Measurements from ENCODE around the gene FLNA.
"Not testable (repeated sequence)": the region's sequence is repeated elsewhere in the genome, so short reads cannot be mapped to it uniquely, and the experiment has no call there.

FLNA gene, protein sequence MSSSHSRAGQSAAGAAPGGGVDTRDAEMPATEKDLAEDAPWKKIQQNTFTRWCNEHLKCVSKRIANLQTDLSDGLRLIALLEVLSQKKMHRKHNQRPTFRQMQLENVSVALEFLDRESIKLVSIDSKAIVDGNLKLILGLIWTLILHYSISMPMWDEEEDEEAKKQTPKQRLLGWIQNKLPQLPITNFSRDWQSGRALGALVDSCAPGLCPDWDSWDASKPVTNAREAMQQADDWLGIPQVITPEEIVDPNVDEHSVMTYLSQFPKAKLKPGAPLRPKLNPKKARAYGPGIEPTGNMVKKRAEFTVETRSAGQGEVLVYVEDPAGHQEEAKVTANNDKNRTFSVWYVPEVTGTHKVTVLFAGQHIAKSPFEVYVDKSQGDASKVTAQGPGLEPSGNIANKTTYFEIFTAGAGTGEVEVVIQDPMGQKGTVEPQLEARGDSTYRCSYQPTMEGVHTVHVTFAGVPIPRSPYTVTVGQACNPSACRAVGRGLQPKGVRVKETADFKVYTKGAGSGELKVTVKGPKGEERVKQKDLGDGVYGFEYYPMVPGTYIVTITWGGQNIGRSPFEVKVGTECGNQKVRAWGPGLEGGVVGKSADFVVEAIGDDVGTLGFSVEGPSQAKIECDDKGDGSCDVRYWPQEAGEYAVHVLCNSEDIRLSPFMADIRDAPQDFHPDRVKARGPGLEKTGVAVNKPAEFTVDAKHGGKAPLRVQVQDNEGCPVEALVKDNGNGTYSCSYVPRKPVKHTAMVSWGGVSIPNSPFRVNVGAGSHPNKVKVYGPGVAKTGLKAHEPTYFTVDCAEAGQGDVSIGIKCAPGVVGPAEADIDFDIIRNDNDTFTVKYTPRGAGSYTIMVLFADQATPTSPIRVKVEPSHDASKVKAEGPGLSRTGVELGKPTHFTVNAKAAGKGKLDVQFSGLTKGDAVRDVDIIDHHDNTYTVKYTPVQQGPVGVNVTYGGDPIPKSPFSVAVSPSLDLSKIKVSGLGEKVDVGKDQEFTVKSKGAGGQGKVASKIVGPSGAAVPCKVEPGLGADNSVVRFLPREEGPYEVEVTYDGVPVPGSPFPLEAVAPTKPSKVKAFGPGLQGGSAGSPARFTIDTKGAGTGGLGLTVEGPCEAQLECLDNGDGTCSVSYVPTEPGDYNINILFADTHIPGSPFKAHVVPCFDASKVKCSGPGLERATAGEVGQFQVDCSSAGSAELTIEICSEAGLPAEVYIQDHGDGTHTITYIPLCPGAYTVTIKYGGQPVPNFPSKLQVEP (N-terminal part only)

GRCh38 chrX:154374313-154375155 is at the start of gene FLNA:
FLNA (minus strand) TSS chrX:154374634; CDS start chrX:154371245, 3,389 bp downstream.
- no peak for DNase-seq

DNA sequence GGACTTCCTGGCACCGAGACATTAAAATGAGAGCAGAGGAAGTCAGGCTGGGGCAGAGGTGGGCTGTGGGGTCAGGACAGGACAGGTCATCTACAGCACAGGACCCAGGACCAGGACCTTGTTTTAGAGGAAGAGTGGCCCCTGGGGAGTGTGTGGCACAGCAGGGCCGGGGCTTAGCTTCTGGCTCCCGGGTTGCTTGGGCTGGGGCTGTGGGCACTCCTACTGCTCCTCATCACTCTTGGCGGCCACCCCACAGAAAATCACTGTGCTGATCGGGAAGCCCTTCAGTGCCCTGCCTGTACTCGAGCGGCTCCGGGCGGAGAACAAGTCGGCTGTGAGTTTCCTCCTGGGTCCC is 45.9 kb upstream of the FLNA start:
- DNase-seq: no peak

- no peak for DNase-seq
These were observed 45.4 kb upstream of the FLNA start for GRCh38 chrX:154419688-154420401.

DNA sequence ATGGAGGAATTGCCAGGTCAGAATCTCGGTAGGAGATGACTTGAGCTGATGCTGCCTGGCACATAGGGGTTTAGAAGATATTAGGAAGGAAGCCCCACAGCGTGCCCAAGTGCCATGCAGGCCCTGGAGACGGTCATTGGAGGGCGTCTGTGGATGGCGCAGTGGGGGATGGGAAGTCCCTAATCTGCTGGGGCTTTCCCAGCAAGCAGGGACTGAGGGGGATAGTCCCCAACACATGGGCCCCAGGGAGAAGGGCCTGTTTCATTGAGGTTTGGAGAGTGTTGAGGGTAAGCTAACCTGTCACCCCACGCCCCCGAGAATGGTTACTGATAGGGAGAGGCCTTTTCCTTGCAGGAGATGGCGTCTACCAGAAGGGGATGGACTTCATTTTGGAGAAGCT is 44.8 kb upstream of the FLNA start:
- DNase-seq: no peak

DNA sequence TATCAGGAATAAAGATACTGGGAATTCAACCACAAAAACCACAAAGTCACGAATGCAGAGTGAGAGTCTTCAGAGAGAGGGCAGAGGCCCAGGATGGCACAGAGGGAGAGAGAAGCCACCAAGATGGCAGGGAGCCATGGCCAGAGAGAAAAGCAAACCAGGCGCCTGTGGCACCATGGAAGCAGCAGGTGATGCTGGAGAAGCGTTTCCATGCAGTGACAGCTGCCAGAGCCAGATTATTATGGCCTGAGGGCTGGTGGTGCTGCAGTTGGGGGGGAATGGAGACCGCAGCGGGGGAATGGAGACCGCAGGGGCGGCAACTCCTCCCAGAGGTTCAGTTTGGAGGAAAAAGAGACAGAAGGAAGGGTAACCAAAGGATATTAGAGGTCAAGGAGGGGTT is 42.7 kb upstream of the FLNA start:
- DNase-seq: no peak

DNA sequence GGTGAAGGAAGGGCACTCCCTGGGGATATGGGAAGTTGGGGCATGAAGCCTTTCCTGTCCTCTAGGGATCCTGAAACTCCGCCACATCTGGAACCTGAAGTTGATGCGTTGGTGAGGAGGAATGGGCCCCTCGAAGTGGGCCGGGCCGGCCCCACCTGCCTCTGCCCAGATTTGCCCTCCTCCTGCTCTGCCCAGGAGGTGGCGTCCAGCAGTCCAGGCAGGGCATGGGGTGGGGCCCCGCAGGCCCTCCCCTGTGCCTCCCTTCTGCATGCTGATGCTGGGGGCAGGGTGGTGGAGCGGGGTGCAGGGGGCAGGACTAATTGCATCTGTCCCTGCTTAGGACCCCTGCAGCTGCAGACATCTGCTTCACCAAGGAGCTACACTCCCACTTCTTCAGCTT is 38.7 kb upstream of the FLNA start:
- DNase-seq: no peak

- DNase-seq: no peak
These were observed 38.0 kb upstream of the FLNA start for GRCh38 chrX:154412468-154412867.

GRCh38 chrX:154411981-154412340 is 37.5 kb upstream of the FLNA start:
- DNase-seq: no peak

DNA sequence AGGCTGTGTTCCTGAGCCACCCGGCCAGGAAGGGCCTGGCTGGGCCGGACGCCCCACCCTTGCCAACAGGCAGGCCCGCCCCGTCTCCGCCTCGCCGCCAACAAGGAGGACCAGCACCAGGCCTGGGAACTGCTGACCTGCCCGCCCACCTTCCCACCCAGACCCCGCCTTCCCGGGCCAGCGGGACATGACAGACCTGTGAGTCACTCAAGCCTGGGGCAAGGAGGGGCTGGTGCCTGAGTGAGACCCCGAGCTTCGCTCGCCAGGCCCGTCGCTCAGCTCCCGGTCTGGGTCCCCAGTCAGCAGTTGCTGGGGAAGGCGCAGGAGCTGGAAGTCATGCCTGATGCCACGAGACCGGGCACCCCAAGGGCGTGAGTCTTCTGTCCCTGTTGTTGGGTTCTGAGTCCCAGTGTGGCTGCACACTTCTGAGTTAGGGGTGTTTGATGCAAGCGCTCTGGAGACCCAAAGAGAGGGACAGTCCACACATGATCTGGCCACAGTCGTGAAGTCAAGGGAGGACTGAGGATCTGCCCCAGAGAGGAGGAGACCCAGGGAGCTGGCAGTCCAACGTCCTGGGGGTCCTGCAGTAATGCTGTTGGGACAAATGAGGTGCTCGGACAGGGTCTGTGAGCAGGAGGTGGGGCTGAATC is 34.9 kb upstream of the FLNA start, which contains the start of gene DNASE1L1:
Gene DNASE1L1 (minus strand): TSS at position 33 of the 650 bp plus-strand sequence. CDS start 3,686 bp downstream, outside the sequence.
- DNase-seq: peak; percentile 57

- DNase-seq: no peak
These were observed 34.3 kb upstream of the FLNA start for GRCh38 chrX:154408659-154409221.

DNA sequence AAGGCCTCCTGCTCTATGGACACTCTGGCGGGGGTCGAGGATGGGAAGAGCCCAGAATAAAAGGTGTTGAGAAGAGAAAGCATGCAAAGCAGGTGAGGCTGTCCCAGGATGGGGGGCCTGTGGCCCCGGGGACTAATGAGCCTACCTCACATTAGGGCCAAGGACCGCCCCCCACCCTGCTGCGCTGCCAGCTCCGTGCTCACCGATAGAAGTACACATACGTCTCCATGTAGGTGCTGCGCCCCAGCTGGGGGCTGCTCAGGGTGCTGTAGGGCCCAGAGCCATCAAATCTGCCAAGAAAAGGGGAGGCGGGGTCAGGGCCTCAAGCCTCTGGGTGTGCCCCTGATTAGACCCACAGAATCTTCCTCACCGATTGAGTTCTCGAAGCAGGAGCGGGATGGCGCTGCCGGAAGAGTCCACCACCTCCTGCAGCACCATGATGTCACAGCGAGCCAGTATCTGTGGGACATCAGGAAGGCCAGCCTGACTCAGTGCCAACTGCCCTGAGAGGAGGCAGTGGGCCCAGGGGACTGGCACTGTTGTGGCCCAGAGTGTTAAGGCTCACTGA is 30.3 kb upstream of the FLNA start:
- DNase-seq: no peak

GRCh38 chrX:154403858-154404257 is 29.4 kb upstream of the FLNA start:
- no peak for DNase-seq

DNA sequence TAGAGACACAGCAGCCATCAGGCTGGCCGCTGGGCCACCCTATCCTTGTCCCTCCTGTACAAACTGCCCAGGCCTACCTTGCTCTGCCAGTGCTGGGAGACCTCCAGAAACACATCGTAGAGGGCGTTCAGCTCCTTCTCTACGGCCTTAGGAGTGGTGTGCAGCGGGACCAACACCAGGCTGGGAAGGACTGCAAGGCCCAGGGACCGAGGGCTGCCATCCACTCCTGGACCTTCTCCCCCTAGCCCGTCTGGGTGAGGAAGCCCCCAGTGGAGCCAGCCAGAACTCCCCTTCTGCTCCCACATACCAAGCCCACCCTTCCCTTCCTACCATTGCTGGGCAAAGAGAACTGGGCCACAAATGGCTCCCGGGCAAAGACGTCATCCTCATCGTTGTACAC is 28.8 kb upstream of the FLNA start:
- no peak for DNase-seq

DNA sequence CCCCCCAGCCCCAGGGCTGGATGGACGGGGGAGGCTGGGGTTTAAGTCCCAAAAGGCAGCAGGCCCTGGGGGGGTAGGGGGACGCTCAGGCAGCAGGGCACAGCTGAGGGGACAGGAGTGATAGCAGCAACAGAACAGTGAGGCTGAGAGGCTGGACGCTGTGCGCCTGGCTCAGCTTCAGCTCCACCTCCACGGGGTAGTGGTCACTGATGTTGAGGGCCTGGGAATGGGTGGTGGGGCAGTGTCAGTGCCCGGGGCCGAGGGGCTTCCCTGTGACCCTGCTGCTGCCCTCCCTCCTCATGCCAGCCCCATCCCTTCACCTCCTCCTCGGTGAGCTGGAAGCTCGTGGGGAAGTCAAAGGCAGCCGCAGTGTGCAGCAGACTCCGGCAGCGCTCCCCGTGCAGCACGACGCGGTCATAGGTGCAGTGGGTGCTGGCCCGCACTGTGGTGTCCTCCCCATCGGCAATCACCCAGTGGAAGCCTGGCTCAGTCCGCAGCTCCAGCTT is 28.2 kb upstream of the FLNA start:
- no peak for DNase-seq

DNA sequence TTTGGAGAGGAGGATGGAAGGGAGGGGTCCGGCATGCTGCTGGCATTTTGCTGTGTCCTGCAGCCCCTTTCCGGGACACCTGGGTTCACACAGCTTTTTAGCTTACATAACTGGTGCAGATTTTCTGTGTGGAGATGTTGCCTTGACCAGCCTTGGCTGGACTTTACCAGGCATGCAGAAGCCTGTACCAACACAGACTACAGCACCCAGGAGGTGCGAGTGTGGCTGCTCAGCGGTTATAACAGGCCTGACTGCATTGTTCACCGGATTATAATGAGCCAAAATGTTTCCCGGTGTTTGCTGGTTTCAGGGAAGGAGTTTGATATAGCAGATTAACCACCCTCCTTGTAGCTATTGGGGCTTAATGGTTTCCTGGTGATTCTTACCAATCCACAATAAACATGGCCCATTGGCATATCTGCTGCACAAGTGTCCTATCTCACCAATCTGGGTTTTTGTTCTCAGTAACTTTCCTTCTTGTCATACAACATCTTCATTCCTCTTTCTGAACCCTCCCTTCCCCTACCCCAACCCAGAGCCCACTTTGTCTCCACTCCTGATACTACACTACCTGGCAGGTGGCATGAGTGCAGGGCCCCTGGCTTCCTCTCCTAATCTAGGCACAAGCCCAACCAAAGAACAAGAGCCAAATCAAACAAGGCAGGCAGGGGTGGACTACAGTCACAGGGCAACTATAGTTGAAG is 27.6 kb upstream of the FLNA start:
- DNase-seq: no peak

GRCh38 chrX:154401045-154401799 is 26.8 kb upstream of the FLNA start:
- no peak for DNase-seq

- DNase-seq: not testable (repeated sequence)
These were observed 26.0 kb upstream of the FLNA start for GRCh38 chrX:154400369-154400817.

DNA sequence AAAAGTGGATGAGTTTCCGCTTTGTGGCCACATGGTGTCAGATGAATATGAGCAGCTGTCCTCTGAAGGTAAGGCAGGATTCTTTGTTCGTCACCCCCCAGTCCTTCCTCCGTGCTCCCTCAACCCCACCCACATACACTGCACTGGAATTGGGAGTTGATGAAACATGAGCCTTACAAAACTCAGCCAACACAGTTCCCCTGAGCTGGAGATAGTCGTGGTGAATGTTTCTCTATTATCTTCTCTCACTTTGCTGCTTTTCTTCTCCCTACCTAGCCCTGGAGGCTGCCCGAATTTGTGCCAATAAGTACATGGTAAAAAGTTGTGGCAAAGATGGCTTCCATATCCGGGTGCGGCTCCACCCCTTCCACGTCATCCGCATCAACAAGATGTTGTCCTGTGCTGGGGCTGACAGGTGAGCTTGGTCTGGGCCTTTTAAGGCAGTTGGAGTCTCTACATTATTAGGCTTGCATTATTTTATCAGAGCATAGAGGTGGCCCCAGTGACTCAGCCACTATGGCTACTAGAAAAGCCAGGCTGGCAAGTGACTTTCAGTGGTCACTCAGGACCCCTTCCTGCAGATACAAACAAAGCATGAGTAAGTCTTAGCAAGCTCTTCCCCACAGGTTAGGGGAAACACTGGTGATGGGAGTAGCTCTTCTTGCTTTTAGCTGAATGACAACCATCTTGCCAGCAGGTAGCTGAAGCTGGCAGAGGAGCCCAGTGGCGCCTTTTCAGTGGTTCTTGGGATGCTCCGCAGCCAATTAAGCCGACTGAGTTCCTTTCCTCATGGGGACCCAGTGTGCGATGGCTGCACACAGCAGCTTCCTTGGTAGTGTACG is 25.3 kb upstream of the FLNA start:
- no peak for DNase-seq

Data from amniotic stem cell (primary cell).